Neural cell (in vitro differentiated cells): Measurements from ENCODE around the gene MYO7A. TPM values are rescaled to one million over a fixed set of nuclear protein-coding genes. Genes with fewer than 3 reads are reported as not detected.

Experiments
- H2AFZ ChIP-seq: fragments of 200-600, 300-800 bp; sonication (generic), shearing (Covaris generic); 2 replicates; pipeline ENCODE4 v1.6.0; 2014; ENCODE audit warnings: low read depth, mild to moderate bottlenecking, antibody characterized with exemption, low read length, moderate library complexity
- H3F3A ChIP-seq: fragments of 200-600 bp; shearing (Covaris generic); 2 replicates; pipeline ENCODE4 v1.6.1; 2016; ENCODE audit warnings: mild to moderate bottlenecking, moderate library complexity, mixed read lengths, antibody characterized with exemption, low read length; ENCODE audit not compliant: insufficient read depth, poor library complexity, severe bottlenecking
- H3K27ac ChIP-seq: fragments of 200-600, 300-800 bp; sonication (generic), shearing (Covaris generic); 2 replicates; pipeline ENCODE4 v1.5.1; 2014; ENCODE audit warnings: mild to moderate bottlenecking, low read length, moderate library complexity
- H3K27me3 ChIP-seq: fragments of 300-800, 200-600 bp; sonication (generic), shearing (Covaris generic); 2 replicates; pipeline ENCODE4 v1.6.0; 2014; ENCODE audit warnings: mild to moderate bottlenecking, low read depth, low read length, moderate library complexity; ENCODE audit not compliant: insufficient read depth
- H3K36me3 ChIP-seq: fragments of 300-800, 200-600 bp; sonication (generic), shearing (Covaris generic); 2 replicates; pipeline ENCODE4 v1.5.1; 2014; ENCODE audit warnings: mild to moderate bottlenecking, antibody characterized with exemption, low read length, moderate library complexity; ENCODE audit not compliant: insufficient read depth
- H3K4me2 ChIP-seq: fragments of 300-800, 200-600 bp; sonication (generic), shearing (Covaris generic); 2 replicates; pipeline ENCODE4 v1.6.0; 2014; ENCODE audit warnings: mild to moderate bottlenecking, low read length
- H3K4me3 ChIP-seq: fragments of 300-800, 200-600 bp; sonication (generic), shearing (Covaris generic); 2 replicates; pipeline ENCODE4 v1.5.1; 2014; ENCODE audit warnings: mild to moderate bottlenecking, low read length, moderate library complexity
- H3K79me2 ChIP-seq: fragments of 200-600 bp; shearing (Covaris generic); replicated peaks from 2 replicates; pipeline ENCODE4 v1.6.0; 2014; ENCODE audit warnings: mild to moderate bottlenecking, low read length, moderate library complexity; ENCODE audit not compliant: insufficient read depth
- H3K9ac ChIP-seq: fragments of 300-800, 200-600 bp; sonication (generic), shearing (Covaris generic); 2 replicates; pipeline ENCODE4 v1.6.1; 2016; ENCODE audit warnings: mild to moderate bottlenecking, low read length, mixed read lengths
- H3K9me2 ChIP-seq: fragments of 200-600 bp; shearing (Covaris generic); 2 replicates; pipeline ENCODE4 v1.6.1; 2016; ENCODE audit warnings: mild to moderate bottlenecking, low read length, mixed read lengths; ENCODE audit not compliant: insufficient read depth
- H3K9me3 ChIP-seq: fragments of 200-600, 300-800 bp; sonication (generic), shearing (Covaris generic); 2 replicates; pipeline ENCODE4 v1.6.1; 2016; ENCODE audit warnings: mild to moderate bottlenecking, mixed run types, low read length, moderate library complexity, mixed read lengths
- H4K20me1 ChIP-seq: fragments of 200-600 bp; shearing (Covaris generic); 2 replicates; pipeline ENCODE4 v1.6.1; 2016; ENCODE audit warnings: mild to moderate bottlenecking, mixed run types; ENCODE audit not compliant: insufficient read depth
- CTCF ChIP-seq: fragments of 450-650 bp; IDR thresholded peaks from 2 replicates; pipeline ENCODE4 v1.5.1; 2014; ENCODE audit warnings: antibody characterized with exemption, mild to moderate bottlenecking, moderate library complexity; ENCODE audit not compliant: poor library complexity, severe bottlenecking
- EP300 ChIP-seq: fragments of 450-650 bp; conservative IDR thresholded peaks from 2 replicates; pipeline ENCODE4 v1.6.1; 2014; ENCODE audit warnings: antibody characterized with exemption, mild to moderate bottlenecking, moderate library complexity; ENCODE audit not compliant: poor library complexity, severe bottlenecking
- EZH2 ChIP-seq: fragments of 200-600, 300-800 bp; shearing (Covaris generic), sonication (generic); IDR thresholded peaks from 2 replicates; pipeline ENCODE4 v1.6.1; 2014; ENCODE audit warnings: antibody characterized with exemption, low read length, borderline replicate concordance, mild to moderate bottlenecking; ENCODE audit not compliant: insufficient read depth, poor library complexity, severe bottlenecking
- MXI1 ChIP-seq: fragments of 450-650 bp; conservative IDR thresholded peaks from 2 replicates; pipeline ENCODE4 v1.6.1; 2014; ENCODE audit warnings: antibody characterized with exemption, mild to moderate bottlenecking; ENCODE audit not compliant: poor library complexity, severe bottlenecking
- POLR2AphosphoS5 ChIP-seq: IDR thresholded peaks from 2 replicates; pipeline ENCODE4 v1.6.1; 2012
- RAD21 ChIP-seq: fragments of 450-650 bp; conservative IDR thresholded peaks from 2 replicates; pipeline ENCODE4 v1.6.1; 2014; ENCODE audit warnings: antibody characterized with exemption, mild to moderate bottlenecking, moderate library complexity
- REST ChIP-seq: IDR thresholded peaks from 2 replicates; pipeline ENCODE4 v1.6.1; 2012; ENCODE audit warnings: borderline replicate concordance
- SMC3 ChIP-seq: fragments of 450-650 bp; conservative IDR thresholded peaks from 2 replicates; pipeline ENCODE4 v1.6.1; 2014; ENCODE audit warnings: antibody characterized with exemption, mild to moderate bottlenecking, moderate library complexity; ENCODE audit not compliant: poor library complexity
- TAF1 ChIP-seq: IDR thresholded peaks from 2 replicates; pipeline ENCODE4 v1.6.1; 2012; ENCODE audit warnings: low read depth
- polyA plus RNA-seq: library from polyadenylated mRNA; depleted of rRNA; stranded (reverse); fragments of >200 nt; gene quantifications from 2 replicates; pipeline ENCODE4 v1.2.3, GENCODE V29; 2014

MYO7A gene
- polyA plus RNA-seq, 1 donor from 2014 or later = 0.61 TPM

GRCh38 chr11:77165066-77165465, 37.0 kb downstream of the MYO7A start:
- Histone ChIP-seq H3K27ac (peak overlapping the region; percentile 34), H3K9me2 (no peaks in the 10 kb centered on the region), H3K4me3 (no peak overlapping the region), H4K20me1 (no peaks in the 10 kb centered on the region), H2AFZ (no peak overlapping the region), H3K27me3 (no peaks in the 10 kb centered on the region), H3F3A (no peaks in the 10 kb centered on the region), H3K4me2 (no peak overlapping the region), H3K9ac (no peak overlapping the region), H3K9me3 (no peaks in the 10 kb centered on the region), H3K79me2 (no peaks in the 10 kb centered on the region), H3K36me3 (no peaks in the 10 kb centered on the region)
- TF ChIP-seq RAD21 (no peak), MXI1 (no peak), EZH2 (no peak), TAF1 (no peak), CTCF (no peak), SMC3 (no peak), REST (no peak), EP300 (no peak), POLR2AphosphoS5 (no peak)

- TF ChIP-seq POLR2AphosphoS5 (no peak), SMC3 (no peak), EZH2 (no peak), CTCF (no peak), EP300 (no peak), RAD21 (no peak), TAF1 (no peak), REST (no peak), MXI1 (no peak)
- H3K9me3 ChIP-seq = no peaks in the 10 kb centered on the region
These were observed 38.0 kb downstream of the MYO7A start for GRCh38 chr11:77166021-77166420.

More at GRCh38 chr11:77166021-77166420, 38.0 kb downstream of the MYO7A start:
- Histone ChIP-seq H2AFZ (no peak overlapping the region), H3K79me2 (no peaks in the 10 kb centered on the region), H3K27me3 (no peaks in the 10 kb centered on the region), H4K20me1 (no peaks in the 10 kb centered on the region), H3K9me2 (no peaks in the 10 kb centered on the region), H3K27ac (no peak overlapping the region), H3K4me3 (no peak overlapping the region), H3K4me2 (no peak overlapping the region), H3K36me3 (no peaks in the 10 kb centered on the region), H3F3A (no peaks in the 10 kb centered on the region), H3K9ac (no peak overlapping the region)
